H1 (cell line): ENCODE results near the gene BUD13. TPM values are rescaled to one million over a fixed set of nuclear protein-coding genes. Genes with fewer than 3 reads are reported as not detected.

ENCODE experiments used
- CTBP2 ChIP-seq: IDR thresholded peaks from 2 replicates; pipeline ENCODE4 v1.7.0; 2011; ENCODE audit warnings: borderline replicate concordance, mild to moderate bottlenecking, moderate library complexity, mixed read lengths, low read length; ENCODE audit not compliant: insufficient read depth, insufficient read length
- E2F6 ChIP-seq: IDR thresholded peaks from 2 replicates; pipeline ENCODE4 v1.6.1; 2012; ENCODE audit warnings: inconsistent platforms
- JUND ChIP-seq: IDR thresholded peaks from 2 replicates; pipeline ENCODE4 v1.6.1; 2011; ENCODE audit warnings: mild to moderate bottlenecking, improper control_type of control experiment, low read length
- NANOG ChIP-seq: IDR thresholded peaks from 2 replicates; pipeline ENCODE4 v1.6.1; 2011; ENCODE audit warnings: low read length, low read depth, mild to moderate bottlenecking, inconsistent platforms; ENCODE audit not compliant: insufficient read depth, poor library complexity, severe bottlenecking
- TEAD4 ChIP-seq: IDR thresholded peaks from 2 replicates; pipeline ENCODE4 v1.6.1; 2012; ENCODE audit warnings: low read depth, low read length, inconsistent platforms, mixed read lengths
- USF2 ChIP-seq: IDR thresholded peaks from 2 replicates; pipeline ENCODE4 v1.6.1; 2011; ENCODE audit warnings: low read length, improper control_type of control experiment
- polyA plus RNA-seq, 7 experiments: library from polyadenylated mRNA; depleted of rRNA in 3 of 7; stranded (reverse) in 5 of 7; unstranded in 2 of 7; fragments of >200 nt in 5 of 7; fragments of 200-250 nt in 2 of 7; gene quantifications; 1 replicate in 5 of 7; 2 replicates in 1 of 7; 4 replicates in 1 of 7; pipeline versions ENCODE4 v1.2.1 to v1.2.3, GENCODE V29; 2011 to 2013; ENCODE audit warnings: missing spikeins in 2 of 7, mixed read lengths in 2 of 7
- total RNA-seq: library from RNA; stranded (reverse); fragmentation: NEBNext Ultra II Directional; extraction: Animal tissue kit (Norgen Biotek cat#: 25700); gene quantifications from 2 replicates; pipeline ENCODE4 v1.2.1, GENCODE V29; 2021

The BUD13 gene
- total and polyA plus RNA-seq, 2 of the 8 experiments (the other 6 are each of a cell fraction or from before 2014, with no cell fraction given): 24.8 to 27.2 TPM

- no peak for TF ChIP-seq E2F6
- TF ChIP-seq USF2: no peak
- no peak for TF ChIP-seq TEAD4
- no peak for TF ChIP-seq NANOG
- no peak for TF ChIP-seq JUND
- TF ChIP-seq CTBP2: no peak
- TF ChIP-seq, all 59 proteins: peak for 0
Observed at GRCh38 chr11:116788975-116789374, 16.2 kb upstream of the BUD13 start (continued).
